CD4-positive, alpha-beta T cell treated with Interleukin-4 for 4 hours (primary cell): ENCODE data around the gene CKAP5.

Experiments used
- DNase-seq: peaks from one replicate; pipeline ENCODE4 v3.0.0-alpha.2; 2020

The CKAP5 gene

DNA sequence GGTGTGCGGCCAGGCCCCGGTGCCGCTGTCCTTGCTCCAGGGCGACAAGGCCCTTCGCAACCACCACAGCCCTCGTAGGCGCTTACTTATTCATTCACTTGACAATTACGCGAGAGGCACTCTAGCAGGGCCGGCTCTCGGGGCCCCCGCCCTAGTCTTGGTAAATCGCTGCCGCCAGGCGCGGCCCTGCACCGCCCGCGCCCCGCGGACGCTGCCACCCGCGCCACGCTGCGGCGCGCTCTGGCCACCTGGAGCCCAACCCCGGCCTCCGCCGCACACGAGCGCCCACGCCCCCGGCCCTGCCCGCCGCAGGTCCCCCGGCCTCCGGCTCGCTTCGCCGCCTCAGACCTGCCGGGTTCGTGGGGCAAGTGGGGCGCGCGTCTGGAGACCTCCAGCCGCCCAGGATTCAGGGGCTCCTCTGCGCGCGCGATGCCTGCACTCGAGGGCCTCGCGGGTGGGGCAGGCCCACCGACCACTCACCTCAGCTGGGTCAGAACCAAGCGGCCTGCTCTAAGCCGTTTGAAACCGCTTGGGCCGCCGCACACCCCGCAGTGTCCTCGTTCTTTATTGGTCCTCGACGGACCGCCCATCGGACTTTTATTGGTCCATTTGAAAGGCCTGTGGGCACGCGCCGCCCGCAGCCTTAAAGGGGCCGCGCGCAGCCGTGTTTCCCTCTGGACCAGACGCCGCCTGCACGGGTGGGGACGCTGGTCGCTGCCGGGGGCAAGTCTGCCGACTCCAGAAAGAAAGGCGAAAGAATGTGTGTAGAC is at the start of gene CKAP5:
CKAP5 (minus strand) TSS at position 541 of the 770 bp plus-strand sequence. CDS start 25,049 bp downstream, outside the sequence.
- peak; percentile 85 for DNase-seq

DNA sequence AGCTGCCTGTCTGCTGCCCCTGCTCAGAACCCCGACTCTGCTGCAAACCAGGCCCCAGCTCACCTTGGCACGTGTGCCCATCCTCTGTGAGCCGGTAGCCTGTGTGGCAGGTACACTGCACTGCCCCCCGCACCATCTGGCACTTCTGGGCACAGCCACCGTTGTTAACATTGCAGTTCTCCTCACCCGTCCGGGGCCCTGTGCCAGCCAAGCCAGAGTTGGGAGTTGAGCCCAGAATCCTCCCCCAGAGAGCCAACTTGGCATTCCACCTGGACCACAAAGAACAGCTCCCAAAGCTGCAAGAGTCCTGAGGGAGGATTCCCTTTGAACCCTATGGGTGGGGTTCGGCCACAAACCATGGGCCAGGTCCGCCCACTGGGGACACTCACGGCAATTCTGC is 49.7 kb upstream of the CKAP5 start:
- no peak for DNase-seq

GRCh38 chr11:46894961-46895360 is 48.9 kb upstream of the CKAP5 start:
- DNase-seq: no peak

DNA sequence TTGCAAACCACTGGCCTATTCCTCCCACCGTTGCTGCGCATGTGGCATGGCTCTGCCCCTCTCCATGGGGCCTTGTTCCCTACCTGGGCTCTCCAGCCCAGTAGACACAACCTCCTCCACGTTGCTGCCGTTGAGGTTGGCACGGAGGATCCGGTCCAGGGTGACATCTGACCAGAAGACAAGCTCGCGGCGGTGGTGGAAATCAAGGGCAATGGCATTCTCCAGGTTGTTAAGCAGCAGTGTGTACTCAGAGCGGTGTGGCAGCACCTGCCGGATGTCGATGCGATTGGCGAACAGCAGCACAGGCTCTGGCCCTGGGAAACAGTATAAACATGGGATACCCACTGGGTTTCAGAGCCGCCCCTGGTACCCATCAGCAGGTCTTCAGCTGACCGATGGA is 48.4 kb upstream of the CKAP5 start:
- DNase-seq: no peak

DNA sequence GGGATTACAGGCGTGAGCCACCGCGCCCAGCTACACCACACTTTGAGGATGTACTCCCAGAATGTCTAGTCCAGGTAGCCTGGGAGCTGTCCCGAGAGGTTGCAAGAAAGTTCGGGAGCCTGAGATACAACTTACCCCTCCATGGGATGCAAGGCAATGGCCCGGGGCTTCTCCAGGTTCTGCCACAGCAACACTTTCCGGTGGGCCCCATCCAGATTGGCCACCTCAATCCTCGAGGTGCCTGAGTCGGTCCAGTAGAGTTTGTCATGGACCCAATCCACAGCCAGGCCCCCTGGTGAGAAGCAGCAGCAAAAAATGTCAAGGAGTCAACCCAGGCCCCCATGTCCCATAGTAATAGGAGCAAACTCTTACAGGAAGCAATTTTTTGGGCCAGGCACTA is 46.8 kb upstream of the CKAP5 start:
- no peak for DNase-seq

DNA sequence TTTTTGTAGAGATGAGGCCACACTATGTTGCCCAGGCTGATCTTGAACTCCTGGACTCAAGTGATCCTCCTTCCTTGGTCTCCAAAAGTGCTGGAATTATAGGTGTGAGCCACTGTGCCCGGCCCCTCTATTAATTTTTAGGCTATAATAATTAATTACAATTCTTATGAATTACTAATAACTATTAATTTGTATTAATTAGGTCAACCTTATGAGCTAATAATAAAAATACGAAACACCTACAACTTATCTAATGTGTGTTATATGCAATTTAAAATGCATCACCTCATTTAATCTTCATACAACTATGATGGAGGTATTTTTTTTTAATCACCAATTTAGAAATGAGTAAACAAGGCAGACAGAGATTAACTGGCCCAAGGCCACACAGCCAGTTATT is 46.0 kb upstream of the CKAP5 start:
- DNase-seq: no peak

GRCh38 chr11:46890665-46891064 is 44.6 kb upstream of the CKAP5 start:
- no peak for DNase-seq

DNA sequence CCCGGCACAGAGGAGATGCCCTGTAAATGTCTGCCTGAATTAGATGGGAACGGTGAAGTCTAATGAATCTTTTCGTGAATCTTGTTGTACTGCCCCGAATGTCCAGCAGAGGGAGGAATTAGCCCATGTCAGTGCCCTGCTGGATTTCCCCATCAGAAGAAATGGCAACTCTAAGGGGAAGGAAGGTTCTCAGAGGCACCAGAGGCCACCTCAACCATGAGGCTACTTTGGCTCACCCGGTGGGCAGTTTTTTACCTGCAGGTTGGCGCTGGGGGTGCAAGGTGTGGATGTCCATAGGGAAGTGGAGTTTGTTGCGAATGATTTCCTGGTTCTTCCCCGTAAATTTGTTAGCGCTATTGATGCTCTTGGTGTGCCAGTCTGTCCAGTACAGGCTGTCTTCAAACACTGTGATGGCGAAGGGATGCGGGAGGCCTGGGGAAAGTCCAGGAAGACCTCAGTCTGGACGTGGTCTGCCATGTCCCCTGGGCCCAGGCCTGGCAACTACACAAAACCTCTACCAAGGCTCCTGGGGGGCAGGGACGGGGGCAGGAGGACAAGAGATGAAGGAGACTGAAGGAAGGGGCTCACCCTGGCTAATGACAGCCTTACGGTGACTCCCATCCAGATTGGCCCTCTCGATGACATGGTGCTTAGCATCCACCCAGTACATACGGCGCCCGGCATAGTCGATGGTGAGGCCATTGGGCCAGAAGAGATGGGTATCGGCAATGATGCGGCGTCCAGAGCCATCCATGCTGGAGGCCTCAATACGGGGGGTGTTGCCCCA is 43.8 kb upstream of the CKAP5 start:
- DNase-seq: peak; percentile 73

- DNase-seq: no peak
Observed at GRCh38 chr11:46889251-46889650, 43.2 kb upstream of the CKAP5 start.

GRCh38 chr11:46888636-46889035 is 42.6 kb upstream of the CKAP5 start:
- DNase-seq: no peak

DNA sequence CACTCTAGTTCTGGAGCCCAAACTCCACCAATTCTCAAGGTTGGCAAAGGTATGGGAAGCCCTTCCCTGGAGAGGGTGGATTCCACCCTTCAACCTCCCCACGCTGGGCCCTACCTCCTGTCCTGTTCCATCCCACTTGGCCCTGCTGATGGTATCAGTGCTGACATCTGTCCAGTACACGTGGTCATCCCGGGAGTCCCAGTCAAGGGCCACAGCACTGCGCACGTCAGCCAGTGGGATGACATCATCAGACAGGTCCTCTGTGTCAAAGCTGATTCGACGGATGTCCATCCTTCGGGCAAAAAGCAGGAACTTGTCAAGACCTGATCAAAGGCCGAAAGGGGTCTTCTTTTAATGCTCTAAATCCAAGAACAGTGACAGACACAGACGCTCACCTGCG is 40.1 kb upstream of the CKAP5 start:
- DNase-seq: no peak

GRCh38 chr11:46879056-46879585 is 33.0 kb upstream of the CKAP5 start:
- DNase-seq: no peak

DNA sequence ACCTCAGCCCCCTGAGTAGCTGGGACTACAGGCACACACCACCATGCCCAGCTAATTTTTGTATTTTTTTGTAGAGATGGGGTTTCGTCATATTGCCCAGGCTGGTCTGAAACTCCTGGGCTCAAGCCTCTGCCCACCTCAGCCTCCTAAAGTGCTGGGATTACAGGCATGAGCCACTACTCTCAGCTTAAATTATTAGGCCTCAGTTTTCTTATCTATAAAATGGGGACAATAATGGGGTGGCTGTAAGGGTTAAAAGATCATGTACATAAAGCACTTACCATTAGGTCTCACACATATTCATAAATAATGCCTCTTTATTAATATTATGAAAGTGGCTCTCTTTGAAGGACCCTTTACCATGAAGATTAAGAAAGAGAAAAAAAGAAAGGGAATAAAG is 31.5 kb upstream of the CKAP5 start:
- no peak for DNase-seq

- DNase-seq: no peak
Observed at GRCh38 chr11:46876471-46876870, 30.4 kb upstream of the CKAP5 start.

DNA sequence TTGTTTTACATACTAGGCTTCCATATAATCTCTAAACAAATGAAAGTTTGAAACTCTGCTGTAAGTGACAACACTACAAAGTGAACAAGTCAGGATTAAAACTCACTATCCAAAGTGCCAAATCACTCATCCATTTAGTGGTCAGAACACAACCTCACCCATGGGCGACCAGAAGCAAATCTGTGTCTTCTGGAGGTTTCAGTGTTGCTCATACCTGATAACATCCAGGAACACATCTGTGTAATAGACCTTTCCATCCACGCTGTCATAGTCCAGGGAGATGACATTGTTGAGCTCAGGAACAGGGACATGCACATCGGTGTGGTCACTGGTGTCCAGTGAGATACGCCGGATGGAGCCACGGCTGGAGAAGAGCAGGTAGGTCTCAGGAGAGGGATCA is 28.5 kb upstream of the CKAP5 start:
- DNase-seq: no peak

DNA sequence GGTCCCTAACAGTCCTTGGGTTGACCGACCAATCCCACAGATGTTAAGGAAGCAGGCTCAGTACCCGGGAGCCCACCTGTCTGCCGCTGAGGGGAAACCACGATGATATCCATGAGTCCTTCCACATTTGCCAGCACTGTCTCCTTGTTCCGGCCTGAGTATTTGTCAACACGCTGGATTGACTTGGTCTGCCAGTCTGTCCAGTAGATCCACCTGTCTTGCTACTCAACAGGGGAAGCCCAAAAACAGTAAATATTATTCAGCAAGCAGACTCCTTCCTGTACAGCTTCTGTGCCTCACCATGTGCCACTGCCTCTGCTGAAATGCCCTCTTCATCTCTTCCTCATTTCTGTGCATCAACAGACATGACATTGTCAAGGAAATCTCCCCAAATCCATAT is 22.8 kb upstream of the CKAP5 start:
- no peak for DNase-seq

GRCh38 chr11:46865340-46865739 is 19.3 kb upstream of the CKAP5 start:
- DNase-seq: no peak

- DNase-seq: no peak
Observed at GRCh38 chr11:46860218-46860617, 14.1 kb upstream of the CKAP5 start.

- no peak for DNase-seq
Observed at GRCh38 chr11:46858920-46859546, 13.0 kb upstream of the CKAP5 start.

GRCh38 chr11:46857666-46858065 is 11.6 kb upstream of the CKAP5 start:
- DNase-seq: no peak

DNA sequence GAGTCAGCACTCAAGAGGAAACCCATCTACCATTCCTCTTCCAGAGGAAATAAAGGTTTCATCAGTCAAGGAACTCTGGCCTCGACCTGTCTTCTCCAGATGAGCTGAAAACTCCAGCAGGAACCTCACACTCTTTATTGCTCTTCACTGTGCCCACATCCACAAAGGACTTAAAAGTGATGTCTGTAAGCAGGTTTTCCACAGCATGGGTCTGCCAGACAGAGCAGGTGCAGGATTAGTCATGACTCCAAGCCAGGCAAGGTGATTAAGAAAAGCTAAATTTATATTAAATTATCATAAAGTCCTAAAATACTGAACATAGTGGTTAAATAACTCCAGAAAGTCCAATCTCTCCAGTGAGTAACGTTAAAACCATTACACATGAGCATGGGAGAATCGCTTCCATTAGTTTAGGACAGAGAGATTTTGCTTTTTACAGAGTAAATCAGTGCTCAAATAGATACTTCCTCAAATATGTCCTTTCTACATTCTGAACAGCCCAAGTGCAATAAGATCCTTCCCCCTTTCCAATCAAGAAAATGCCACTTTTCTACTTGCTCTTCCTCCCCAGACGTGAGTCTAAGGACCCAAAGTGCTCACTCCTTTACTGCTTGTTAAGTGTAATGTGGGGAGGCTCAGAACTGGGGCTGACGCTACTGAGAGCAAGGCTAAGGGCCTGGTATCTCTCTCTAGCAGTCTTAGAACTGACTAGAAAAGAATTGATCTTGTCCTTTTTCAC is 10.7 kb upstream of the CKAP5 start:
- DNase-seq: no peak

DNA sequence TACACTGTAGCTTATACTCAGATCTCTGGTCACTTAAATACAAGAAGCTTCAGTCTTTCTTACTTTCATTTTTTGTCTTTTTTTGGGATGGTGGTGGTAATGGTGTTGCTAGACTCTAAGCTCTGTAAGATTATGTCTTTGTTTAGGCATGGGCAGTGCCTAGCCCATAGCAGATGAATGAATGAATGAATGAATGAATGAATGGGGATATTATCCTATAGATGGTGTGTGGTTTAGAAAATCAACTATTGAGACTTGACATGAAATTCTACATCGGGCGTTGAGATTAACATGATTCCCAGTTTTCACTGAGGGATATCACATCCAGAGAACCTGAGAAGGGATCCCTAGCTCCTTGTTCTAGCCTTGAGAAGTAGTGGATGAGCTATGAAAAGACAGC is 9.8 kb upstream of the CKAP5 start:
- no peak for DNase-seq

DNA sequence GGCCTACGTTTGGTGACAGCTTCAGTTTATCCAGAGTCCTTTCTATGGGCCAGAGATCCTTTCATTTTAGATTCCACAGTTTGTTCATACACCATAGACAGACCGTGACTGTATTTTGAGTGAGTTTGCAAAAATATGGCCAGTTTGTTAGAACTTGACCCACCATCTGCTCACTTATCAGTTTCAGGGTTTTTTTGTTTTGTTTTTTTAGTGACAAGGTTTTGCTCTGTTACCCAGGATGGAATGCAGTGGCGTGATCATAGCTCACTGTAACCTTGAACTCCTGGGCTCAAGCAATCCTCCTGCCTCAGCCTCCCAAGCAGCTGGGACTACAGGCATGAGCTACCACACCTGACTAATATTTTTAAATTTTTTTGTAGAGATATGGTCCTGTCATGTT is 9.1 kb upstream of the CKAP5 start:
- no peak for DNase-seq
